Renal pelvis (tissue), 12 donors: Measurements from ENCODE around the gene STKLD1. TPM values are rescaled to one million over a fixed set of nuclear protein-coding genes. Genes with fewer than 3 reads are reported as not detected.
"Not testable (repeated sequence)": the region's sequence is repeated elsewhere in the genome, so short reads cannot be mapped to it uniquely, and the experiment has no call there.

Experiments
- DNase-seq: peaks from one replicate; pipeline ENCODE4 v3.0.0-alpha.2; 2013
- long read RNA-seq, 16 experiments: transcript quantifications; one replicate each; lab custom pipeline, GENCODE V29; 2026
- polyA plus RNA-seq, 3 donors: library from polyadenylated mRNA; unstranded; fragments of 120-200 nt; gene quantifications; one replicate each; pipeline ENCODE4 v1.2.1, GENCODE V29; 2013; ENCODE audit not compliant: insufficient read length in 3 of 3

The STKLD1 gene
- 1 to 10 TPM; 3.9 to 5.3 (median 4.6) TPM for polyA plus RNA-seq
- long read RNA-seq, donor 1, partial matches to known transcripts: 0 of 1 reads
- long read RNA-seq, donor 1, other reads (novel, unspliced or antisense): 0 of 1 reads
- long read RNA-seq, donor 2: 0 reads
- long read RNA-seq, donor 3: 0 reads
- long read RNA-seq, donor 4, partial matches to known transcripts: 5 of 20 reads
- long read RNA-seq, donor 4, other reads (novel, unspliced or antisense): 14 of 20 reads
- long read RNA-seq, donor 5: 0 reads
- long read RNA-seq, donor 6: 0 reads
- long read RNA-seq, donor 7: 0 reads
- long read RNA-seq, donor 8: 0 reads
- long read RNA-seq, donor 9: 0 reads
- long read RNA-seq, donor 10: 0 reads
- long read RNA-seq, donor 11, partial matches to known transcripts: 0 of 1 reads
- long read RNA-seq, donor 11, other reads (novel, unspliced or antisense): 0 of 1 reads
- long read RNA-seq, donor 12: 0 reads
- long read RNA-seq, donor 13: 0 reads
- long read RNA-seq, donor 14: 0 reads
- long read RNA-seq, donor 15: 0 reads
- long read RNA-seq, donor 16: 0 reads

DNA sequence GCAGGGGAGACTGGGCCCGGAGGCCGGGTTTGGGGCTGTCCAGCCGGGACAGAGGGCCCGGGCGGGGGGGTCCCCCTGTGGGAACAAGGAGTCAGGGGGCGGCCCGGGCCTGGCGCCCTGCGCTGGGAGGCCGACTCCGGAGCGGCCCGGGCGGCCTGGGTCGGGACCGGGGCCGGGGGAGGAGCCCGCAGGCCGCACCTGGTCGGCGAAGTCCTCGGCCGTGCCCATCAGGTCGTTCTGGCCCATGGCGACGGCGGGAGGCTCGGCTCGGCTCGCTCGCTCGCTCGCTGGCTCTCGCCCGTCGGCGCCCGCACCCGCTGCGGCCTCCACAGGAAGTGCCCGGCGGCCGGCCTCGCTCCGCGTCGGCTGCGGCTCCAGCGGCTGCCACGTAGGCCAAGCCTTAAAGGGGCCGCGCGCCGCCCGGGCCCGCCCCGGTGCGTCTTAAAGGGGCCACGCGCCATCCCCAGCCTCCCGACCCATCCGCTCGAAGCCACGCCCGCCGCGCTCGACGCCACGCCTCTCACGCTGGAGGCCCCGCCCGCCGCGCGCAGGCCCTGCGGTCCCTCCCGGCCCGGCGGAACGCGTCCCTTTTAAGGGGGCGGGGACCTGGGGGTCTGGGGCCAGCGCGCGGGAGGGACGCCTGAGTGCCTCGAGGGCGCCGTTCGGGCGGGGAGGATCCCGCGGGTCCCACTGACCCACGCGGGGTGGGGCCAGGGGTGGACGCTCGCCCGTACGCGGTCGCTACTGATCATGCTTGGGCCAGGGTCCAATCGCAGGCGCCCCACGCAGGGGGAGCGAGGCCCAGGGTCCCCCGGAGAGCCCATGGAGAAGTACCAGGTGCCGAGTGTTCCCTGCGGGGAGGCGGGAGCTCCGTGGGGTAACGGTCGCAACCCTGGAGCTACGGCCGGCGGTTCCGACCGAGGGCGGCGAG lies at the start of gene STKLD1, which contains the start of gene SURF4:
TSS of gene STKLD1 (plus strand) at position 643 of the 931 bp plus-strand sequence. CDS start at position 751, 108 bp downstream.
TSS of gene SURF4 (minus strand) at position 337 of the 931 bp plus-strand sequence. CDS start at position 246, 91 bp downstream.
- peak; percentile 96 for DNase-seq

DNA sequence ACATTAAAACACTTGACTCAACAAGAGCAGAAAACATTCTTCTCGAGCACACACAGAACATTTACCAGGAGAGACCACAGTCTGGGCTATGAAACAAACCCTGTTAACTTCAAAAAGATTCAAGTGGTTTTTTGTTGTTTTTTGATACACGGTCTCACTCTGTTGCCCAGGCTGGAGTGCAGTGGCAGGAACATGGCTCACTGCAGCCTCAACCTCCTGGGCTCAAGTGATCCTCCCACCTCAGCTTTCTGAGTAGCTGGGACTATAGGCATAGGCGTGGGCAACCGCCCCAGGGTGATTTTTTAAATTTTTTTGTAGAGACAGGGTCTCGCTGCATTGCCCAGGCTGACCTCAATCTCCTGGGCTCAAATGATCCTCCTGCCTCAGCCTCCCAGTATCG lies 49.1 kb upstream of the STKLD1 start:
- not testable (repeated sequence) for DNase-seq

DNA sequence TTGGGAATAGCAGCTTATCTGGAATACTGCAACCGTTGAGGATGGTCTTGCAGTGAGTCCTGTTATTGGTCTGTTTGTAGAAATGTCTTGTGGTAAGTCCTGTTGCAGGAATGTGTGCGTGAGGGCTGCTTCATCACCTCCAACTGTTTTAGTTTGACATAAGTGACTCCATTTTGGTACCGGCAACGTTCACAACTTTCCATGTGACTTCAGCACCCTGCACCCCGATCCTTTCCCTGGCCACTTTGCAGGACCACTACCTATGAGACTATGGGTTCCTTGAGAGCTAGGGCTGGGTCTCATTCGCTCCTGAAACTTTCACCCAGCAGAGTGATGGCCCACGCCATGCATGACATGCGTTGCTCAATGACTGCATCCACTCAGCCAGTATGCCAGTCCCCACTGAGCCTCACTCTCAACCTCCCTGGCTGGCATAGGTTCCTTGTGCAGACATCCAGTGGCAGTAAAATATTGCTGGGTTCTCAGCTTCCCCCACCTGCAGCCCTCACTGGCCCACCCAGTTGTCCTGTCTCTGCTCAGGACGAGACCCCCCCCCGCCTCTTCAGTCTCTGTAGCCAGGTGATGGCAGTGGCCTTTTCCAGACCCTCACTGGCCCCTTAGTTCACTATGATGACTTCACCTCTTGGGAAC lies 48.2 kb upstream of the STKLD1 start:
- DNase-seq: no peak

DNA sequence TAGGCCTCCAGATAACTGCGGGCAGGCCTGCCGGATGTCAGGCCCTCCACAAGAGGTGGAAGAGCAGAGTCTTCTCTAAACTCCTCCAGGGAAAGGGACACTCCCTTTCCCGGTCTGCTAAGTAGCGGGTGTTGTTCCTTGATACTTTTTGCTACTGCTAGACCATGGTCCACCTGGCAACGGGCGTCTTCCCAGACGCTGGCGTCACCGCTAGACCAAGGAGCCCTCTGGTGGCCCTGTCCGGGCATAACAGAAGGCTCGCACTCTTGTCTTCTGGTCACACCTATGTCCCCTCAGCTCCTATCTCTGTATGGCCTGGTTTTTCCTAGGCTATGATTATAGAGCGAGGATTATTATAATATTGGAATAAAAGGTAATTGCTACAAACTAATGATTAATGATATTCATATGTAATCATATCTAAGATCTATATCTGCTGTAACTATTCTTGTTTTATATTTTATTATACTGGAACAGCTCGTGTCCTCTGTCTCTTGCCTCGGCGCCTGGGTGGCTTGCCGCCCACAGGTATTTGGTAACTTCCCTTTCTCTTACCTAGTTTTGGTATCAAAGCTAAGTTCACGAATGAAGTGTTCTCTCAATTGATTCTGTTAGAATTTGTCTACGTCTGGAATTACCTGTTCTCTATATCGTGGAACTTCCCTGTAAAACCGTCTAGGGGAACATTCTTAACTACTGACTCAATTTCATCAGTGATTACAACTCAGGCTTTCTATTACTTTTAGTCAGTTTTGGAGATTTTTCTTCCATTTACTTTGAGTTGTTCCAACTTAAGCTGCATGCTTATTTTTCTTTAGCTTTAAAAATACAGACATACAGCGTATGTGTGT lies 46.6 kb upstream of the STKLD1 start:
- DNase-seq: not testable (repeated sequence)

DNA sequence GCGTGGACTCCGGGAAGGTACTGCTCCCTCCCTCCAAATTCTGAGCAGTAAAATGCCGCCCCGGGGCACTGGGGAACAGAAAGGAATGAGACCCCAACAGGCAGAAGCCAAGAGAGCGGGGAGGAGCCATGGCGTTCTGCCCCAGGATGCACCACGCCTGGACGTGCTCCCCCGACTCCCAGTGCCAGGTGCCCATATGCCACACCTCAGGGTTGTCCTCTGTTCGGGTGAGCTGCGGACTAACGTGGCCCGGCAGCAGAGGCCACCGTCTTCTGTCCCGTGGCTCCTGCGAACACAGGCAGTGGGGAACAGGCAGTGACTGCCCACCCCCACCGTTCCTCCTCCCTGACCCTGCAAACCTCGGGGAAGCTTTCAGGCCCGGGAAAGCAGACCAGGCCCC lies 44.9 kb upstream of the STKLD1 start:
- no peak for DNase-seq

DNA sequence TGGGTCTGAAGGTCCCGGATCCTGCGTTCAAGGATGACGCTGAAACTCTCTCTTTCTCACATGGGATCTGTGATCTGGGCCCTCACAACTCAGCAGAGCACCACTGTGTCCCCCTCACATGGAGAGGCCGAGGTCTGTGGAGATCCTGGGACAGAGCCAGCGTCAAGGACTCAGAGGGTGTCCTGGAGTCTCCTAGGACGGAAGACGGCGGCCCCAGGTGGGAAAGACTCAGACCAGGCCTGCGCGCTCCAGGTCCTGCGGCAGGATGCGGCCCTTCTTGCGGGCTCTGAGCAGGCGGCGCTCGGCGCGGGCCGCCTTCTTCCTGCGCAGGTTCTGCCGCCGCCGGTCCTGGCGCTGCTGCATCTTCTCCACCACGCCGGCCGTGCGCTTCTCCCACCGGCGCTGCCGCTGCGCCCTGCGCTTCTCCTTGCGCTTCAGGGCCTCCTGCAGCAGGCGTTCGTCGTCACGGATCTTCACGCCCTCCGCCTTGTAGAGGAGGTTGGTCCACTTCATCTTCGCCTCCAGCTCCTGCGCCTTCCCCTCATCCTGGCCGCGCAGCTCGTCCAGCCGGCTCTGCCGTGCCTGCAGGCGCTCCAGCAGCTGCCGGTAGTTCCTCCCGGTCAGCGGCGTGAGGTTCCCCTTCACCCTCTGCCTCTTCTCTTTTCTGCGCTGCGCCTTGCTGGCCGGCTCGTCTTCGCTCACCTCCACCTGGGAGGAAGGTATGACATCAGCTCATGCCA lies 44.4 kb upstream of the STKLD1 start:
- no peak for DNase-seq

DNA sequence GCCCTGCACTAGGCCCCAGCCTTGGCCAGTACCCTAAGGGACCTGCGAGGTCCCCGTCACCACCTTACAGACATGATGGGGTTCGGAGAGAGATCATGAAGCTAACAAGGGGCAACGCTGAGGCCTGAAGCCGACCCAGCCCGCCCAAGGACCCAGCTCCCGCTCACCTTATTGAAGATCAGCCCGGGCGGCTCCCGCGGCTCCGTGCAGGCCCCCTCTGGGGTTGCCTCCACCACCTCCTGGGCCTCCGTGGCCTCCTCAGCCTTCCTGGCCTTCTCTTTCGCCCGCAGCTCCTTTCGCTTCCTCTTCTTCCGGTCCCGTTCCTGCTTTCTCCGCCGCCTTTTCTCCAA lies 43.8 kb upstream of the STKLD1 start:
- DNase-seq: no peak

DNA sequence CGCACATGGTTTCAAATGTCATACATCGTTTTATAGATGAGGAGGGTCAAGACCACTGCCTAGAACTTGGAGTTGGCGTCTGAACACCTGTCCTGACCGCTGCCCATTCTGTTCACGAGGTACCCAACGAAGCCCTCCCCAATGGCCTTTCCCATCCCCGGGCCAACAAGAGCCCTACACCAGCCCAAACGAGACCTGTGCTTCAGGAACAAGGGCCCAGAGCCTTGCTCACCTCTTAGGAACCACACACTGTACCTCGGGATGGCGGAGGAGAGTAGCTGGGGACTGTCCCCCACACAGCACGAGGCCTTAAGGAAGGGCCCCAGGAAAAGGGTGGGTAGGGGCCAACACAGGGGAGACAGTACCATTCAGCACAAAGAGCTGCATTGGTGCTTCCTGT lies 43.2 kb upstream of the STKLD1 start:
- no peak for DNase-seq

DNA sequence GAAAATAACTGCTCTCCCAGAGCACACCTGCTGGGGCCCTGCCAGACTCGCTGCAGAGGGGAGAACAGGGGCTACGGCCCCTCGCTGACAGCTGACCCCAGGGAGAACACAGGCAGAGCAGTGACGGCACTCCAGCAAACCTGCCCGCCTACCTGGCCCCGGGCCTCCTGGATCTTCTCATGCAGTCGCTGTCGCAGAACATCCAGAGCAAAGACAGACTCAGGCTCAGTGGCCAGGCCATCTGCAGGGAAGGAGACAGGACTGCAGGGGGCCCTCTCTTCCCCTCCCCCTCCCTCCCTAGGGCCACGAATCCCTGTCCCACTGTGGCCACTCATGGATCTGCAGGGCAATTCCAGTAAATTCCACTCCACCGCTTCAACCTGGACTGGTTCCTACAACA lies 42.6 kb upstream of the STKLD1 start:
- DNase-seq: no peak

DNA sequence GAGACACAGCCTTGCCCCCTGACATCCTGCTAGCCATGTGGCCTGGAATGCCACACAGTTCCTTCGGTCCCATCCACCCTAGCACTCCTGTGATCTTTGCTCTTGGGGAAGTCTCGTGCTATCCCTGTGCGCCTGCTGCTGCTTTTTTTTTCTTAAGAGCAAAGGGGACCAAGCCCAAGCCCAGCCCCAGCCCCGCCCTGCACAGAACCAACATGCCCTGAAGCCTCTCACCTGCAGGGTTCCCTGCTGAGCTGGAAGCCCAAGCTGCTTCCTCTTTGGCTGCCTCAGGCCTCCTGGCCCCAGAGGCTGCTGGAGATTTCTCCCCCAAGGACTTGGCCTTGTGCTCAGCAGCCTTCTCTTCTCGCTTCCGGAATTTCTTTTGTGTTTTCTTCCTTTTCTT lies 42.0 kb upstream of the STKLD1 start:
- DNase-seq: no peak

DNA sequence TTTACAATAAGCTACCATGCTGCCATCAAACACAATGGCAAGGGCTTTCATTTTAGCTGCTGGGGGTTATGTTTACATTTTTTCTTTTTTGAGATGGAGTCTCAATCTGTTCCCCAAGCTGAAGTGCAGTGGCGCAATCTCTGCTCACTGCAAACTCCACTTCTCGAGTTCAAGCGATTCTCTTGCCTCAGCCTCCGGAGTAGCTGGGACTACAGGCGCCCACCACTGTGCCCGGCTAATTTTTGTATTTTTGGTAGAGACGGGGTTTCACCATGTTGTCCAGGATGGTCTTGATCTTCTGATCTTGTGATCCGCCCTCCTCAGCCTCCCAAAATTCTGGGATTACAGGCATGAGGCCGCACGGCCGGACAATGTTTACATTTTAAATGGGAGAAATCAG lies 41.3 kb upstream of the STKLD1 start:
- not testable (repeated sequence) for DNase-seq

DNA sequence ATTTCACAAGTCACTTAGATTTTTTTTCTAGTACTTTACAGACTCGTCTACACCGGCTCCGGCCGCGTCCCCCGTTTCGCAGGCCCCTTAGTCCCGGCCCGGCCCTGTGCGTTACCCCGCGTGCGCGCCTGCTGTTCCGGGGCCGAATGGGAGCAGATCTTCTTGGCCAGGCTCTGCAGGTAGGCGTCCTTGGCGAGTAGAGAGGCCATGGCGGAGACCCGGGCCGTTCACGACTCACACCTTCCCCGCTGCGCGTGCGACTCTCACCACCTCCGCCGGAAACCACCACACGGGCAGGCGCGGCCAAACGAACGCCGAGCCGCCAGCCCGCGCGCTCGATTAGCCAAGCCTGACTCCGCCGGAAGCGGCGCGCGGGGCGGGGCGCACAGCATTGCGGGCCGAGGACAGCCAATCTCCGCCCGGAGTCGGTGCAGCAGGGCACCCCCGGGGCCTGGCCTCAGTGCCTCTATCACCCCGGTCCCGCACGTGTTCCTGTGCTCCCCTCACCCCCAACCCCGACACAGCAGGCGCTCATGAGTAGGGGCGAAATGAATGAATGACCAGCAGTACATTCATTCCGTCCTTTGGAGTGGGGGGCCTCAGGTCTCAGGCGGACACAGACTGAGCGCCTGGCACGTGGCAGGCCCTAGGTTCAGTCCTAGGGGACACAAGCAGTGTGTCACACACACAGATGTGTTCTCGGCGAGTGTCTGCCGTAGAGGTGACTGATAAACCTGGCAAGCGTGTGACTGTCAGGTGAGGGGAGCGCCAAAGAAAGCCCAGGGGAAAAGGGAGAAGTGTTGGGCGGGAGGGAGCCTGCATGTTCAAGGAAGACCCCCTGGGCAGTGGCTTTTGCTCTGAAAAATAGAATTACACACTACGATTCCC lies 40.0 kb upstream of the STKLD1 start, which contains the start of gene SURF6:
TSS of gene SURF6 (minus strand) at position 265 of the 888 bp plus-strand sequence. CDS start at position 209, 56 bp downstream.
- peak; percentile 89 for DNase-seq

DNA sequence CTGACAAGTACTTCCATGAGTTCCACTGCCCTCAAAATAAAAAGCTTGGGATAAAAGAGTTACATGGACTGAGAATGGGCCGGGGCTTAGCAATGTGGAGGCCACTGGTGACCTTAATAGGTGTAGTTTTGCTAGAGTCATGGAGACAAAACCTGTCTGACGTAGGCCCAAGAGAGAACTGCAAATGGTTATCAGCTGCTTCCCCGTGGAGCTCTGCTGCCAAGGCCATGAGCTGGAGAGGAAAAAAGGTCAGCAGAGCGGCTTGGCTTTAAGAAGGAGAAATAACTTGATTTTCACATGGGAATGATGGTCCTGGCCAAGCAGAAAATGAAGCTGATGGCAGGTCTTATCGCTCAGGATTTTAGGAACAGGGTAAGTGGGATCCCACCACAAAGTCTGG lies 36.5 kb upstream of the STKLD1 start:
- DNase-seq: no peak

DNA sequence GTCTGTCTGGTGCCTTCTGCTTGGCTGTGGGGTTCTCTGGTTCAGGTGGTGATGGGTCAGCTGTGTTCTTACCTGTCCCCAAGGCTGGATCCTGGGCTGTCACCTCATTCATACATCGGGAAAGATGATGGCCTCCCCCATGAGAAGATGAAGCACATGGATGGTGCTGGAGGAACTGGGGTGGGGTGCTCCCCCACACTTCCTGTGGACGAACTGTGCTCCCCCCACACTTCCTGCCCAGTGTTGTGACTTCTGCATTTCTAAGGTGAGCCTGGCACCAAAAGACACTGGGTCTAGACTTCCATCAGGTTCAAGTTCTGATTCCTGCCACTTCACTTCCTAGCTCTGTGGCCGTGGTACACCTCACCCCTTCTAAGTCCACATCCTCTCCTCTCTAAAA lies 35.9 kb upstream of the STKLD1 start:
- DNase-seq: no peak

DNA sequence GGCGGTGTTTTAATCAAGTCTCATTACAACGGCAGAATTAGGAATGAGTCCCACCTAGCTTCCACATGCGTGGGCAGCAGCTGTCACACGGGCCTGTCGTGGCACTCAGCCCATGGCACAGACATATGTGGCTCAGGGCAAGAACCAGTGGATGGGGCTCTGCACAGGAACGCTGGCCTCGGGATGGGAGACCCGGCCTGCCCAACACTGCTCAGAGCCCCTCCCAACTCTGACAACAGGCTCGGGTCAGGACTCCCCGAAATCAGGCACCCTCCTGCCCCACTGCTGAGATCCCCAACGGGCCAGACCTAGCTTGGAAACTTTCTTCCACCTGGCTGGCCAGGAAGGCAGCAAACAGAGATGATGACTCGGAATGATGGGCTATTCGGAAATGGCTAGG lies 35.2 kb upstream of the STKLD1 start:
- no peak for DNase-seq

DNA sequence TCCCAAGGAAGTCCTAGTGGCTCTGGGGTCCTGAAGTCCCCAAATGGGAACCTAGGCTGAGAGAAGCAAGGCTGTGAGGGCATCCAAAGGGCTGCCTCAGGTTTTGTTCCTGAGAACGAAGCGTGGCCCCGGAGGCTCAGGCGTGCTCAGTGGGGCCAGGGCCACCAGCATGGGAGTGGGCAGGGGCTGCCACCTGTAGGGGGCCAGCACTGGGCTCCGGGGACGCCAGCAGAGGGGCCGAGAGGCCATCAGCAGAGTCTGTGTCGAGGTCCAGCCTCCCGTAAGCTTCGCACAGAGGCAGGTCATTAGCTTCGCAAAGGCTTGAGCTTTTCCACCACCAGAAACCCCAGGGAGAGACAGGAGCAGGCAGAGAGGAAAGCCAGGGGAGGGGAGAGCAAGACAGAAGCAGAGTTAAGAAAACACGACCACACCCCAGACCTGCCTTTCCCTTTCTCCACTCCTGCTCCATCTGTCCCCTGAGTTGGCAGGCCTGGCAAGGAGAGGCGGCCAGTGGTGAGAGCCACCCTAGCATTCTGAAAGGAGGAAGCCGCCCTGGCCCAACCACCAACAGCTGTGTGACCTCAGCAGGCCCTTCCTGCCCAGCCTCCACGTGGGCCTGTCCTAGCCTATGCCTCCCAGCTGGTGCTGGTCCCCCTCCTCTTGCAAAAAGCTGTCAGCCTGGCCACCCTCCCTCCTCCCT lies 34.6 kb upstream of the STKLD1 start:
- DNase-seq: no peak

DNA sequence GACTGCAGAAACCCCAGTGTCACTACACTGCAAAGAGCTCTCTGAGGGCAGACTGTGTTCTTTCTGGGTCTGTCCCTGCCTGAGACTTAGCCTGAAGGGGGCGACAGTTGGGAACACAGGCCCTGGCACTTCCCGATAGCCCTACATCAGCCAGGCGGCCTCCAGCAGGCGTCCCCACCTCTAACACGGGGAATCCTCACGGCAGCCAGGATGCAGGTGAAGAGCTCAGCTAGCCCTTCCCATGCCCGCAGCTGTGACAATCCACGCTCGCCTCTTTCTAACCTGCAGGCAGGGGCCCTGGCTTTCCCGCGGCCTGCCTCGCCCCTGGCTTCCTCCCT lies 34.1 kb upstream of the STKLD1 start:
- DNase-seq: no peak

DNA sequence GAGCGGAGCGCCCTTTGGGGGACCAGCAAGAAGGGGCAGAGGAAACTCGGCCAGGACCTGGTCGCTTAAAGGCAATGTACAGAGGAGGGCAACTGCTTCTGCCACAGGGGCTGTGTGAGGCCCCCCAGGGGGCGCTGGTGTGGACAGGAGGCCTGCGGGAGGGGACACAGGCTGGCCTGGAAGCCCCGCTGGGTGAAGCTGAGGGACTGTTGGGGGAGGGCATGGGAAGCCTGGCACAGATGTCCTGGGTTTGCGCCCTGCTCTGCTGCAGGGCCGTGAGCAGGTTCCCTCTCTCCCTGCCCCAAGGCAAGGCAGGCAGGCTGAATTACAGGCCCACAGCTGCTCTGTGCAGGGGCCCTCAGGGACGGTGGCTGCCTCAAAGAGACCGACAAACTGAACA lies 33.6 kb upstream of the STKLD1 start:
- no peak for DNase-seq

DNA sequence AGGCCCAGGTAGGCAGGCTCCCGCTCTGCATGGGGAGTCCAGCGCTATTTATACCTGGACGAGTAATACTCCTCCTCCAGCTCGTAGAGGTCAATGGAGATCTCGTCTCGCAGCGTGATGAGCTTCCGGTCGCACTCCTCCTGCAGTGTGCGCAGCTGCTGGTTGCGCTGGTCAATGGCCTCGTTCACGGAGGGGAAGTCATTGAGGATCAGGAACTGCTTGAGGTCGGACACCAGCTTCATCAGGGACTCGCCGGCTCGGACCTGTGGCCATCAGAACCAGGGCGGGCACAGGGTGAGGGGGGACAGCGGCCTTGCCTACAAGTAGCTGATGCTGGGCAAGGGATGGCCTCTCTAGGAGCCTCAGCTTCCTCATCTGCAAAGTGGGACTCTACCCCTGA lies 32.1 kb upstream of the STKLD1 start:
- no peak for DNase-seq
